Measurements from ENCODE around the gene MBLAC1.
"Not testable (repeated sequence)": the region's sequence is repeated elsewhere in the genome, so short reads cannot be mapped to it uniquely, and the experiment has no call there.

MBLAC1 gene

DNA sequence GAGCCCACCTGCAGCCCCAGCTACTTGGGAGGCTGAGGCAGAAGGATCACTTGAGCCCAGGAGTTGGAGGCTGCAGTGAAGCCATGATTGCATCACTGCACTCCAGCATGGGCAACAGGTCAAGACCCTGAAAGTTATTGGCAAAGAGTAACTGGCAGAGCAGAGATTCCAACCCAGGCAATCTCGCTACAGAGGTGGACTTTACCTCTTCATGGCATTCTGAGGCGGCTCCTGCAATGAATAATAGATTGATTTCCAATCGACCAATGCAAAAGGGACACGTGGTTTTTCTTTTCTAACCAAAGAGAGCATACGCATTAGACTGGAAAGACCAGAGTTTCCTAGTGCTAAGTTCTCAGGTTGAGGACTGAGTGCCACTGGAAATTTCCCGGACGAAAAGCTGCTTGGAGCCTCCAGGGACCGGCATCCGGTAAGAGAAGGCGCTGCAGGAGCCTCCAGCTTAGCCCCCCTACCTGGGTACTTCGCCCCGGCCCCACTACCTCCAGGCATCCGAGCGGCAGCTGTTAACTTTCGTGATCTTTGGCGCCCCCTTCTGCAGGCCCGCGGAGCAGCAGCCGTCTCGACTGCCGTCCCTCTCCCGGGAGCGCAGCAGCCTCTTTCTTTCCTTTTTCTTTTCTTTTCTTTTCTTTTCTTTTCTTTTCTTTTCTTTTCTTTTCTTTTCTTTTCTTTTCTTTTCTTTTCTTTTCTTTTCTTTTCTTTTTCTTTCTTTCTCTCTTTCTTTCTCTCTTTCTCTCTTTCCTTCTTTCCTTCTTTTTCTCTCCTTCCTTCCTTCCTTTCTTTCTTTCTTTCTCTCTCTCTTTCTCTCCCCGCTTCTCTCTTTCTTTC, 4.1 kb downstream of the MBLAC1 start:
- H3K27ac ChIP-seq (ENCODE audit: low read depth, low read length) = no peak overlapping the region
- H3K27me3 ChIP-seq (ENCODE audit: control insufficient read depth, insufficient read depth, low read length) = no peaks in the 10 kb centered on the region
- H3K9ac ChIP-seq (ENCODE audit: low read length) = peak overlapping the region; percentile 27
- H3K4me3 ChIP-seq (ENCODE audit: low read length) = peak overlapping the region; percentile 29
- peaks cover 3% of the 10 kb centered on the region for H3K4me1 ChIP-seq (ENCODE audit: control insufficient read depth, insufficient read depth, low read length)
- no peaks in the 10 kb centered on the region for H3K36me3 ChIP-seq (ENCODE audit: control insufficient read depth, insufficient read depth, low read length)

DNA sequence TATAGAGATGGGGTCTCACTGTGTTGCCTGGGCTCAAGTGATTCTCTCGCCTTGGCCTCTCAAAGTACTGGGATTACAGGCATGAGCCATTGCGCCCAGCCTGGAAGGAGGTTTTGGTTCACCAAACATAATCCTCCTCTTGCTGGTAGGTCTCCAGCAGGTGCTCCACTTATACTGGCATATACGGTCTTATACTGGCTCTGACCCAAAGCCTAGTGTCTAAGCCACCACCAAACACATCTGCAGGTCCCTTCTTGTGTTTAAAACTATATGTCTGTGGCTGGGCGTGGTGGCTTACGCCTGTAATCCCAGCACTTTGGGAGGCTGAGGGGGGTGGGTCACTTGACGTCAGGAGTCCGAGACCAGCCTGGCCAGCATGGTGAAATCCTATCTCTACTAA, 5.4 kb downstream of the MBLAC1 start:
- H3K4me1 ChIP-seq (ENCODE audit: control insufficient read depth, insufficient read depth, low read length) = peaks cover 3% of the 10 kb centered on the region
- no peak overlapping the region for H3K27ac ChIP-seq (ENCODE audit: low read depth, low read length)
- no peaks in the 10 kb centered on the region for H3K27me3 ChIP-seq (ENCODE audit: control insufficient read depth, insufficient read depth, low read length)
- H3K4me3 ChIP-seq (ENCODE audit: low read length) = no peak overlapping the region
- no peak overlapping the region for H3K9ac ChIP-seq (ENCODE audit: low read length)
- H3K36me3 ChIP-seq (ENCODE audit: control insufficient read depth, insufficient read depth, low read length) = no peaks in the 10 kb centered on the region

DNA sequence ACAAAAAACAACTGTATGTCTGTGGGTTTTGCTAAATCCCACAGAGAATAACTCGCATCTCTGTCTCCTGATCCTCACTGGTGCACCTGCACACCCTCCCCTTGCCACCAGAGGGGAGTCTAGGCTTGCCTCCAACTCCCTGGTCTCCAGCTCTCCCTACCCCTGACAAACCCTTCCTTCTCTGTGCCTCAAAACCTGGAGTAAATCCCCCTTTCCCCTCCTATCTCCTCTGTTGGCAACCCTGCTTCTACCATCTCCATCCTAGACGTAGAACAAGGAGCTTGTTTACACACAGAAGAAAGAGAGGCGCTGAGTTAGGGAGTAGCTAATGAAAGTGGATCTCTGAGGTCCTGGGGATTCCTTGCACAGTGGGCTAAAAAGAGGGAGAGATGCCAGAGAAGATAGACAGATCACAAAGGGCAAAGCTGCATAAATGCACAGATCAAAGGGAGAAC, 6.0 kb downstream of the MBLAC1 start:
- Histone ChIP-seq H3K27ac (ENCODE audit: low read depth, low read length) (no peak overlapping the region), H3K36me3 (ENCODE audit: control insufficient read depth, insufficient read depth, low read length) (no peaks in the 10 kb centered on the region), H3K9ac (ENCODE audit: low read length) (no peak overlapping the region), H3K27me3 (ENCODE audit: control insufficient read depth, insufficient read depth, low read length) (no peaks in the 10 kb centered on the region), H3K4me3 (ENCODE audit: low read length) (no peak overlapping the region), H3K4me1 (ENCODE audit: control insufficient read depth, insufficient read depth, low read length) (peaks cover 3% of the 10 kb centered on the region)

DNA sequence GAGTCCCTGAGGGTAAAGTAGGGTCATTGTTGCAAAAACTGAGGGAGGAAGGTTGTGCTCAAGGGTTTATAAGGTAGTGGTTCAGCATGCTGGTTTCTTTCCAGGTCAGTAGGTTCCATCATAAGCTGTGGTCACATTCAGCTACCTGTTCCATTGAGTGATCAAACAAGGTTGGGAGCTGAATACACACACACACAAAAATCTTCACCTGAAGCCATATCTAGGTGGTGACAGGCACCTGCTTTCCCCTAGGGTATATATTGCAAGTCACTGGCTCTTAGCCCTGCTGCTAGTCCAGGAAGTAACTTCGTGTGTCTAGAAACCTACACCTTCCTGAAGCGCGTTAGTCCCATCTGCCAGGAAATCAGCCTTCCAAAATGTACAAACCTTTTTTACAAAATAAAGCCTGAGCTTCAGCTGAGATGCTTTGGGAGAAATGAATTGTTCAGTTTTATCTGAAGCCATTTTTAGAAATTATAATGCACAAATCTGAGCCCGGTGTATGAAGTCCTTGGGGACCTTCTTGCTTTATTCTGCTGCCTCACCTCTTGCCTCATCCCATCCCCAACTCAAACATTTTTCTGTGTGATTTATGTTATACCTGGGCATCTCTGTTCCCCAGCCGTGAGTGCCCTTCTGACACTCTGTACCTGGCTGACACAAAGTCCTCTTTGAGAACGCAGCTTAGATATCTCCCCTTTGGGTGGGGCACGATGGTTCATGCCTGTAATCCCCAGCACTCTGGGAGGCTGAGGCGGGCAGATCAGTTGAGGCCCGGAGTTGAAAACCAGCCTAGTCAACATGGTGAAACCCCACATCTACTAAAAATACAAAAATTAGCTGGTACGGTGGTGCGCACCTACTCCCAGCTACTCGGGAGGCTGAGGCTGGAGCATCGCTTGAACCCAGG, 11.3 kb downstream of the MBLAC1 start:
- Histone ChIP-seq H3K9ac (ENCODE audit: low read length) (no peak overlapping the region), H3K27me3 (ENCODE audit: control insufficient read depth, insufficient read depth, low read length) (no peaks in the 10 kb centered on the region)

DNA sequence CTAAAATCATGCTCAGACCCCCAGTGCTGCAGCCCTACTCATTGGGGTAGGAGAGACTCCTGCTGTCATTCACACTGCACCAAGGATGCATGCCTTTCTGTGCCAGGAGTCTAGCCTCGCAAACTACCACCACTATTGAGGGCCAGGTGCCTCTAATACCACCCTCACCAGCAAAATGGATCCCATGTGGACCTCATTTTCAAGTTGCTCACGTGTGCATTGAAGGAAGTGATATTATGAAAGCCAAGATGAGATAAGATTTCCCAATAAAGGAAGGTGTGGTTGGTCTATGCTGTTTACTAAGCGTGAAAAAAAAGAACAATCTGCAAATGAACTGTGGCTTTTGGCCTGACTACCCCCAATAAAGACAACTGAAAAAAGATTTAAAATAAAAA, 14.8 kb downstream of the MBLAC1 start:
- H3K4me3 ChIP-seq (ENCODE audit: low read length) = no peak overlapping the region
- no peak overlapping the region for H3K27ac ChIP-seq (ENCODE audit: low read depth, low read length)
- H3K36me3 ChIP-seq (ENCODE audit: control insufficient read depth, insufficient read depth, low read length) = no peaks in the 10 kb centered on the region
- H3K27me3 ChIP-seq (ENCODE audit: control insufficient read depth, insufficient read depth, low read length) = no peaks in the 10 kb centered on the region
- no peak overlapping the region for H3K9ac ChIP-seq (ENCODE audit: low read length)
- no peaks in the 10 kb centered on the region for H3K4me1 ChIP-seq (ENCODE audit: control insufficient read depth, insufficient read depth, low read length)

More for the DNA sequence above, 11.3 kb downstream of the MBLAC1 start:
- Histone ChIP-seq H3K36me3 (ENCODE audit: control insufficient read depth, insufficient read depth, low read length) (no peaks in the 10 kb centered on the region), H3K4me3 (ENCODE audit: low read length) (no peak overlapping the region), H3K27ac (ENCODE audit: low read depth, low read length) (no peak overlapping the region), H3K4me1 (ENCODE audit: control insufficient read depth, insufficient read depth, low read length) (no peaks in the 10 kb centered on the region)

DNA sequence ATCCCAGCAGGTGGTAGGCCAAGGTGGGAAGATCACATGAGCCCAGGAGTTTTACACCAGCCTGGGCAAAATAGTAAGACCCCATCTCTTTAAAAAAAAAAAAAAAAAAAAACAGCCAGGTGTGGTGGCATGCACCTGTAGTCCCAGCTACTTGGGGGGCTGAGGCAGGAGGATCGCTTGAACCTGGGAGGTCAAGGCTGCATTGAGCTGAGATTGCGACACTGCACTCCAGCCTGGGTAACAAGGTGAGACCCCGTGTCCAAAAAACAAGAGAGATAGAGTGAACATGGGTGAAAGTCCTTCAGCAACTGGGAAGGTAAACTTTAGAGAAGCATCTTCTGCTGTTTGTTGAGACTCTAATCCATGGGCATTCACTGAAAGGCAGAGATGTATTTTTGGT, 15.7 kb downstream of the MBLAC1 start:
- Histone ChIP-seq H3K27me3 (ENCODE audit: control insufficient read depth, insufficient read depth, low read length) (no peaks in the 10 kb centered on the region), H3K36me3 (ENCODE audit: control insufficient read depth, insufficient read depth, low read length) (no peaks in the 10 kb centered on the region), H3K27ac (ENCODE audit: low read depth, low read length) (no peak overlapping the region), H3K4me1 (ENCODE audit: control insufficient read depth, insufficient read depth, low read length) (no peaks in the 10 kb centered on the region), H3K4me3 (ENCODE audit: low read length) (no peak overlapping the region), H3K9ac (ENCODE audit: low read length) (no peak overlapping the region)

DNA sequence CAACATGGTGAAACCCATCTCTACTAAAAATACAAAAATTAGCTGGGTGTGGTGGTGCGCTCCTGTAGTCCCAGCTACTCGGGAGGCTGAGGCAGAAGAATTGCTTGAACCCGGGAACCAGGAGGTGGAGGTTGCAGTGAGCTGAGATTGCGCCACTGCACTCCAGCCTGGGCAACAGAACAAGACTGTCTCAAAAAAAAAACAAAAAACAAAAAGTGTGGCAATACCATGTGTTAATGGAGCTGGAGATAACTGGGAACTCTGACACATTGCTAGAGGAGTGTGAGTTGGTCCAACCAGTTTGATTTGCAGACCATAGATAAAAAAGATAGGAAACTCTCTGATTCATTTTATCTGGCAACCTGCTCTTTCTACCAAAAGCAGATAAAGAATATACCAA, 19.6 kb downstream of the MBLAC1 start:
- not testable (repeated sequence) for H3K27ac ChIP-seq (ENCODE audit: low read depth, low read length)

DNA sequence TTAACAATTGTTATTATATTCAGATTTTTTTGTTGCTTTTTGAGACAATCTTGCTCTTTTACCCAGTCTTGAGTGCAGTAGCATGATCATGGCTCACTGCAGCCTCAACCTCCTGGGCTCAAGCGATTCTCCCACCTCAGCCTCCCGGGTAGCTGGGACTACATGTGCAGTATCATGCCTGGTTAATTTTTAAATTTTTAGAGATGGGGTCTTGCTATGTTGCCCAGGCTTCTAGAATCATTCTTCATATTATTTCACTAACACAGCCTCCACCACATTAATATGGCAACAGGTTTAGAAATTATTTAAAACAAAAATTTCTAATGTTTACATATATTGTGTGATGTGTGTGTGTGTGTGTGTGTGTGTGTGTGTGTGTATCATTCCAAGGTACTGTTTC, 20.5 kb downstream of the MBLAC1 start:
- H3K4me3 ChIP-seq (ENCODE audit: low read length) = no peak overlapping the region
- no peak overlapping the region for H3K27ac ChIP-seq (ENCODE audit: low read depth, low read length)
- peaks cover 2% of the 10 kb centered on the region for H3K4me1 ChIP-seq (ENCODE audit: control insufficient read depth, insufficient read depth, low read length)
- H3K36me3 ChIP-seq (ENCODE audit: control insufficient read depth, insufficient read depth, low read length) = no peaks in the 10 kb centered on the region
- no peaks in the 10 kb centered on the region for H3K27me3 ChIP-seq (ENCODE audit: control insufficient read depth, insufficient read depth, low read length)
- H3K9ac ChIP-seq (ENCODE audit: low read length) = no peak overlapping the region

More for the DNA sequence above, 19.6 kb downstream of the MBLAC1 start:
- not testable (repeated sequence) for H3K9ac ChIP-seq (ENCODE audit: low read length); H3K27me3 ChIP-seq (ENCODE audit: control insufficient read depth, insufficient read depth, low read length); H3K4me1 ChIP-seq (ENCODE audit: control insufficient read depth, insufficient read depth, low read length); H3K4me3 ChIP-seq (ENCODE audit: low read length); H3K36me3 ChIP-seq (ENCODE audit: control insufficient read depth, insufficient read depth, low read length)

DNA sequence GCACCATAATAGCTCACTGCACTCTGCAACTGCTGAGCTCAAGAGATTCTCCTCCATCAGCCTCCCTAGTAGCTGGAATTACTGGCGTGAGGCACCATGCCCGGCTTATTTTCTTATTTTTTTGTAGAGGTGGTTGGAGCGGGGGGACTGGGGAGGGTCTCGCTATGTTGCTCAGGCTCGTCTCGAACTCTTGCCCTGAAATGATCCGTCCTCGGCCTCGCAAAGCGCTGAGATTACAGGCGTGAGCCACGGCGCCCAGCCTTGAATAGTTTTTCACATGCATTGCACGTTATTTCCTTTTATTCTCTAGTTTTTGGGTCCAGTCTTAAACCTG, 21.4 kb downstream of the MBLAC1 start:
- no peaks in the 10 kb centered on the region for H3K27me3 ChIP-seq (ENCODE audit: control insufficient read depth, insufficient read depth, low read length)
- H3K27ac ChIP-seq (ENCODE audit: low read depth, low read length) = peak overlapping the region; percentile 81
- peaks cover 2% of the 10 kb centered on the region for H3K4me1 ChIP-seq (ENCODE audit: control insufficient read depth, insufficient read depth, low read length)
- peak overlapping the region; percentile 61 for H3K9ac ChIP-seq (ENCODE audit: low read length)
- H3K36me3 ChIP-seq (ENCODE audit: control insufficient read depth, insufficient read depth, low read length) = no peaks in the 10 kb centered on the region
- peak overlapping the region; percentile 60 for H3K4me3 ChIP-seq (ENCODE audit: low read length)

DNA sequence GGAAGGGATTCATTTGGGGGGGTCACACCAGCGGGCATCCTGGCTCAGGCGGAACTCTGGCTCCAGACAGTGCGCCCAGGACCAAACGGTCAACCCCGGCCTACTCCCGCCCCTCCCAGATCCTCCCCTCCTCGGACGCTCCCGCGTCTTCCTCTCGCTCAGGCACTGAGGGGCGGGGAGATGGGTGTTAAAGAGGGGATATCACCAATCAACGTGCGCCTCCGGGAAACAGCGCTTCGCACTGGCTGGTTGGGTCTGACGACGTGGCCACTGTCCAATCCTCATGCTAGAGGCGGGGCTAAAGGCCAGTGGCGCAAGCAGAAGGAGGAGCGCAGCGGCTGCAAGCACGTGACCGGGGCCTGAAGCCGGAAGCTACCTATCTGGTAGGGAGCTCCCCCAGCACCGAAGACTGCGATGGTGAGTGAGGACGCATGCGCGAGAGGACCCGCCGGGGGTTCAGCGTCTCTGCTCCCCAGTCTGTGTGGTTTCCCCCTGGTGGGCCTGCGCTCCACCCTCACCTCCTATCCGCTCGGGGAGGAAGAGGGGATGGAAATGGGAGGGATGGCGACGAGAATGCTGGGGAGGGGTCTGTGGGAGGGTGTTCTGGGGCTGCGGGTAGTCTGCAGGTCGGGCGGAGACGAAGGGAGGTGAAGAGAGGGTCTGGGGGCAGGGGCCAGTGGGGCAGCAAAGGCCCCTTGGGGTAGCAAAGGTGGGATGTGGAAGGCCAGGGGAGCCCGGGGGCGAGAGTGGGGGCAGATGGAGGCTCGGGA, 22.0 kb downstream of the MBLAC1 start, which contains the start of gene LAMTOR4:
TSS of gene LAMTOR4 (plus strand) at position 360 of the 770 bp plus-strand sequence. CDS start at position 415, 55 bp downstream.
- Histone ChIP-seq H3K9ac (ENCODE audit: low read length) (peak within 1 kb of the TSS; percentile 98), H3K4me3 (ENCODE audit: low read length) (peak within 1 kb of the TSS; percentile 100), H3K4me1 (ENCODE audit: control insufficient read depth, insufficient read depth, low read length) (peaks cover 2% of the 10 kb centered on the region), H3K36me3 (ENCODE audit: control insufficient read depth, insufficient read depth, low read length) (peaks cover under 1% of the 10 kb centered on the region), H3K27me3 (ENCODE audit: control insufficient read depth, insufficient read depth, low read length) (no peaks in the 10 kb centered on the region), H3K27ac (ENCODE audit: low read depth, low read length) (peak within 1 kb of the TSS; percentile 90)

DNA sequence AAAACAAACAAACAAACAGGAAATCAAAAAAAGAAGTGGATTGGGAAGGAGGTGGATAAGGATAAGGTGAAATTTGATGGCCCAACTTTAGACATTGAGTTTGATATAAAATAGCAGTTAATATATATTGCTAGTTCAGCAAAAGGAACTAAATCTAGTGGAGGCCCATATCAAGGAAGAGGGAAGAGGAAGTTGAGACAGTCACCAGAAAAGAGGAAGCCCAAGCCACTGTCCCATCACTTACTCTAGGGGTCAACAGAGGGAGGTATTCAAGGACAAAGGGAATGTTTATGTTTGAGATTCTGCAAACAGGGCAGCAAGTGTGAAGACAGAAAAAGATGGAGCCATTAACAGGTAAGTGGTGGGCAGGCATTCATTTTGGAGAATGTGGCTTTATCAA, 25.6 kb downstream of the MBLAC1 start:
- H3K4me3 ChIP-seq (ENCODE audit: low read length) = no peak overlapping the region
- peaks cover 2% of the 10 kb centered on the region for H3K4me1 ChIP-seq (ENCODE audit: control insufficient read depth, insufficient read depth, low read length)
- no peak overlapping the region for H3K9ac ChIP-seq (ENCODE audit: low read length)
- H3K27ac ChIP-seq (ENCODE audit: low read depth, low read length) = no peak overlapping the region
- no peaks in the 10 kb centered on the region for H3K27me3 ChIP-seq (ENCODE audit: control insufficient read depth, insufficient read depth, low read length)
- peaks cover 13% of the 10 kb centered on the region for H3K36me3 ChIP-seq (ENCODE audit: control insufficient read depth, insufficient read depth, low read length)

Measured in rectal smooth muscle tissue (tissue), 1 donor.